ENCODE measurements around the gene GRIA4. TPM values are rescaled to one million over a fixed set of nuclear protein-coding genes. Genes with fewer than 3 reads are reported as not detected.

The GRIA4 gene
- total RNA-seq, 1 experiment from 2014 or later: not detected

DNA sequence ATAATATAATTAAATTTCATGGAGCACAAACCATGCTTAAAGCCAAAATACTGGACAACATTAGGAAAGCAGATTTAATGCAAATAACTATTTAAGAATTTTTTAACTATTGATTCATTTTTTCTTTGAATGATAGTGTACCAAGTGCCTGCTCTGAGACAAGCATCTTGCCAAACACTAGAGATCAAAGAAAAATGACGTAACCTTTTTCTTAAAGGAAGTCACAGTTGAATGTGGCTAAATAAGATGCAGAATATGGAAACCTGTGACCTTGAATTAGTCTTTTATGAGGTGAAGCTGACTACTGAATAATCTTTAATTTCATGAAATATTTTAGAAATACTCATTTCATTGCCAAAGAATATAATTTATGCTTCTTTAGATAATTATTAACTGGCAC lies 308.2 kb downstream of the GRIA4 start:
- intact Hi-C loops (cut with micrococcal nuclease; ENCODE audit: unreplicated experiment): no loop called here
- DNase-seq (ENCODE audit: low spot score): no peak

DNA sequence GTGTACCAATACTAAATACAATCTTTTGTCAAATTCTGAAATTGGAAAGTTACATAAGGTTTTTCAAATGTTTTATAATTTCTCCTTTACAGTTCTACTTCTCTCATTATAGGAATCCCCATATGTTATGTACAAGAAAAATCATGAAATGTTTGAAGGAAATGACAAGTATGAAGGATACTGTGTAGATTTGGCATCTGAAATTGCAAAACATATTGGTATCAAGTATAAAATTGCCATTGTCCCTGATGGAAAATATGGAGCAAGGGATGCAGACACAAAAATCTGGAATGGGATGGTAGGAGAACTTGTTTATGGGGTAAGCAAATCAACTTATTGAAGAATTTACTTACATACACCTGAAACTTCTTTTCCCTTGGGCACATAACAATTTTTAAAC lies 308.7 kb downstream of the GRIA4 start:
- H3K27me3 ChIP-seq (replicated peaks; ENCODE audit: insufficient read depth, low read depth, low read length, poor library complexity): no peaks in the 10 kb centered on the region
- no peaks in the 10 kb centered on the region for H3K36me3 ChIP-seq (ENCODE audit: insufficient read depth, low read length, poor library complexity, severe bottlenecking)
- no peak overlapping the region for H3K27ac ChIP-seq (ENCODE audit: low read depth, low read length, poor library complexity, severe bottlenecking)
- CTCF ChIA-PET: no interaction called here
- TF ChIP-seq, protein P1, sequence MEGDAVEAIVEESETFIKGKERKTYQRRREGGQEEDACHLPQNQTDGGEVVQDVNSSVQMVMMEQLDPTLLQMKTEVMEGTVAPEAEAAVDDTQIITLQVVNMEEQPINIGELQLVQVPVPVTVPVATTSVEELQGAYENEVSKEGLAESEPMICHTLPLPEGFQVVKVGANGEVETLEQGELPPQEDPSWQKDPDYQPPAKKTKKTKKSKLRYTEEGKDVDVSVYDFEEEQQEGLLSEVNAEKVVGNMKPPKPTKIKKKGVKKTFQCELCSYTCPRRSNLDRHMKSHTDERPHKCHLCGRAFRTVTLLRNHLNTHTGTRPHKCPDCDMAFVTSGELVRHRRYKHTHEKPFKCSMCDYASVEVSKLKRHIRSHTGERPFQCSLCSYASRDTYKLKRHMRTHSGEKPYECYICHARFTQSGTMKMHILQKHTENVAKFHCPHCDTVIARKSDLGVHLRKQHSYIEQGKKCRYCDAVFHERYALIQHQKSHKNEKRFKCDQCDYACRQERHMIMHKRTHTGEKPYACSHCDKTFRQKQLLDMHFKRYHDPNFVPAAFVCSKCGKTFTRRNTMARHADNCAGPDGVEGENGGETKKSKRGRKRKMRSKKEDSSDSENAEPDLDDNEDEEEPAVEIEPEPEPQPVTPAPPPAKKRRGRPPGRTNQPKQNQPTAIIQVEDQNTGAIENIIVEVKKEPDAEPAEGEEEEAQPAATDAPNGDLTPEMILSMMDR (conservative IDR thresholded peaks at IDR 0.05; ENCODE audit: low read depth, low read length): no peak
- TF ChIP-seq EZH2 (IDR thresholded peaks at IDR 0.05; ENCODE audit: borderline replicate concordance, low read depth, low read length, poor library complexity, severe bottlenecking): no peak
- no peaks in the 10 kb centered on the region for H3K4me1 ChIP-seq (ENCODE audit: insufficient read depth, low read length, poor library complexity, severe bottlenecking)
- POLR2A ChIA-PET (ENCODE audit: low non-redundant PET): no interaction called here
- intact Hi-C loops (cut with micrococcal nuclease; ENCODE audit: unreplicated experiment): no loop called here
- no peaks in the 10 kb centered on the region for H3K9me3 ChIP-seq (ENCODE audit: low read depth, low read length, poor library complexity, severe bottlenecking)
- BruUV-seq (replicated peaks): no TSS peak
- no peak overlapping the region for H3K4me3 ChIP-seq (ENCODE audit: low read depth, low read length, poor library complexity, severe bottlenecking)
- DNase-seq (ENCODE audit: low spot score): no peak

More for the DNA sequence above, 308.2 kb downstream of the GRIA4 start:
- H3K27me3 ChIP-seq (replicated peaks; ENCODE audit: insufficient read depth, low read depth, low read length, poor library complexity): no peaks in the 10 kb centered on the region
- ChIA-PET CTCF (no interaction called here), POLR2A (ENCODE audit: low non-redundant PET) (no interaction called here)
- H3K36me3 ChIP-seq (ENCODE audit: insufficient read depth, low read length, poor library complexity, severe bottlenecking): no peaks in the 10 kb centered on the region
- H3K27ac ChIP-seq (ENCODE audit: low read depth, low read length, poor library complexity, severe bottlenecking): no peak overlapping the region
- no peaks in the 10 kb centered on the region for H3K4me1 ChIP-seq (ENCODE audit: insufficient read depth, low read length, poor library complexity, severe bottlenecking)
- BruUV-seq (replicated peaks): no TSS peak
- no peaks in the 10 kb centered on the region for H3K9me3 ChIP-seq (ENCODE audit: low read depth, low read length, poor library complexity, severe bottlenecking)
- no peak overlapping the region for H3K4me3 ChIP-seq (ENCODE audit: low read depth, low read length, poor library complexity, severe bottlenecking)
- TF ChIP-seq, protein P1 (conservative IDR thresholded peaks at IDR 0.05; ENCODE audit: low read depth, low read length): no peak
- TF ChIP-seq EZH2 (IDR thresholded peaks at IDR 0.05; ENCODE audit: borderline replicate concordance, low read depth, low read length, poor library complexity, severe bottlenecking): no peak

DNA sequence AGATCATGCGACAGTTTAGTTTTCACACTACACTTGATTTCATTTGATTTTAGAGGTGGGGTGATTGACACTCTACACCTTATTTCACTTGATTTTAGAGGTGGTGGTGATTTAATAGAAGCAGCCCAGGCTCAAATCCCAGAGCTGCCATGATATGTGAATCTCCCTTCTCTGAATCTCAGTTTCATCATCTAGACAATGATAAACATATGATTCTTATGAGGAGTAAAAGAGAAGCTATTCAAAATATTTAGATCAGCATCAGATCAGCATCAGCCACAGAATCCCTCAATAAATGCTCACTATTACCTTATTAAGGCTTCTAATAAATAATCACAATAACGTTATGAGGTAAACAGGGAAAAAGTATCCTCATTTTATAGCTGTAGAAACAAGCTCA lies 313.4 kb downstream of the GRIA4 start:
- no TSS peak for BruUV-seq (replicated peaks)
- H3K27ac ChIP-seq (ENCODE audit: low read depth, low read length, poor library complexity, severe bottlenecking): no peak overlapping the region
- H3K27me3 ChIP-seq (replicated peaks; ENCODE audit: insufficient read depth, low read depth, low read length, poor library complexity): no peaks in the 10 kb centered on the region
- H3K9me3 ChIP-seq (ENCODE audit: low read depth, low read length, poor library complexity, severe bottlenecking): no peaks in the 10 kb centered on the region
- no peak overlapping the region for H3K4me3 ChIP-seq (ENCODE audit: low read depth, low read length, poor library complexity, severe bottlenecking)
- H3K4me1 ChIP-seq (ENCODE audit: insufficient read depth, low read length, poor library complexity, severe bottlenecking): no peaks in the 10 kb centered on the region
- POLR2A ChIA-PET (ENCODE audit: low non-redundant PET): no interaction called here
- H3K36me3 ChIP-seq (ENCODE audit: insufficient read depth, low read length, poor library complexity, severe bottlenecking): no peaks in the 10 kb centered on the region
- CTCF ChIA-PET: no interaction called here
- intact Hi-C loops (cut with micrococcal nuclease; ENCODE audit: unreplicated experiment): no loop called here
- no peak for DNase-seq (ENCODE audit: low spot score)
- no peak for TF ChIP-seq EZH2 (IDR thresholded peaks at IDR 0.05; ENCODE audit: borderline replicate concordance, low read depth, low read length, poor library complexity, severe bottlenecking)
- TF ChIP-seq, protein P1 (conservative IDR thresholded peaks at IDR 0.05; ENCODE audit: low read depth, low read length): no peak

Measured in A673 (cell line).